IMR-90 (cell line): Measurements from ENCODE around the gene RAB31.

ENCODE experiments used
- CTCF ChIP-seq: conservative IDR thresholded peaks from 2 replicates; pipeline ENCODE4 v1.5.1; 2012; ENCODE audit warnings: mild to moderate bottlenecking, low read depth, low read length, improper control_type of control experiment
- MAFK ChIP-seq: IDR thresholded peaks from 2 replicates; pipeline ENCODE4 v1.6.1; 2012; ENCODE audit warnings: low read depth, low read length, improper control_type of control experiment

DNA sequence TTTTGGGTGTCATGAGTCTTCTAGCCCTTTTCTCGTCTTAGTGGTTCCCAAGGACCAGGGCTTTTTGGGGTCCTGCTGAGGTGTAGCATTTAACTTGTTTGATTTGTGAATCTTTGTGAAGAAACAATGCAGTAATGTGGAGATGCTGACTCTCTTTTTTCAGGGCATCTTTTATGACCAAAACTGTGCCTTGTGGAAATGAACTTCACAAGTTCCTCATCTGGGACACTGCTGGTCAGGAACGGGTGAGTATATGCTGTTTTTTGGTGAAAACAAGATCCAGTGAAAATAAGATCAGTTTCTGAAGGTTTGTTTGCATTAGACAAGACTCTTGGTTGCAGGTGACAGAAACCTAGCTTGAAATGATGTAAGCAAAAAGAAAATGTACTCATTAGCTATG lies 83.9 kb downstream of the RAB31 start:
- no peak for TF ChIP-seq CTCF
- TF ChIP-seq MAFK = no peak
